ENCODE measurements around the gene ARL4C.

DNA sequence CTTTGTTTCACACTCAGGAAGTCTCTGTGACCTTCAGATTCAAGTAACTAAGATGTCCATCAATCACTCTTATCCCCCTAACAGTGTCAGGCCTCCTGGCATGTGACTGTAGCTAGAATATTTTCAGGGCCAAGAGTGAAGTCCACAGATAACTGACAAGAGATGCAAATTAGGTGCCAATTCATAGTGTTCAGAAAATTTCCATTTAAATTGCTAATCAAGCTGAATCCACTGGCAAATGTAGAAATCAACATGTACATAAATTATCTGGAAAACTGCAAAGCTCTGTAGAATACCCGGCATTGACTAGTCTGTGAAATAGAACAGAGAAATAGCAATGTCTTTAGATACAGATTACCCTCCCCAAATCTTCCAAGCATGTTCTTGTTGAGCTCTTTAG lies 38.6 kb upstream of the ARL4C start:
- TF ChIP-seq POLR2A (IDR thresholded peaks at IDR 0.05), result no peak
- TF ChIP-seq, protein P1, sequence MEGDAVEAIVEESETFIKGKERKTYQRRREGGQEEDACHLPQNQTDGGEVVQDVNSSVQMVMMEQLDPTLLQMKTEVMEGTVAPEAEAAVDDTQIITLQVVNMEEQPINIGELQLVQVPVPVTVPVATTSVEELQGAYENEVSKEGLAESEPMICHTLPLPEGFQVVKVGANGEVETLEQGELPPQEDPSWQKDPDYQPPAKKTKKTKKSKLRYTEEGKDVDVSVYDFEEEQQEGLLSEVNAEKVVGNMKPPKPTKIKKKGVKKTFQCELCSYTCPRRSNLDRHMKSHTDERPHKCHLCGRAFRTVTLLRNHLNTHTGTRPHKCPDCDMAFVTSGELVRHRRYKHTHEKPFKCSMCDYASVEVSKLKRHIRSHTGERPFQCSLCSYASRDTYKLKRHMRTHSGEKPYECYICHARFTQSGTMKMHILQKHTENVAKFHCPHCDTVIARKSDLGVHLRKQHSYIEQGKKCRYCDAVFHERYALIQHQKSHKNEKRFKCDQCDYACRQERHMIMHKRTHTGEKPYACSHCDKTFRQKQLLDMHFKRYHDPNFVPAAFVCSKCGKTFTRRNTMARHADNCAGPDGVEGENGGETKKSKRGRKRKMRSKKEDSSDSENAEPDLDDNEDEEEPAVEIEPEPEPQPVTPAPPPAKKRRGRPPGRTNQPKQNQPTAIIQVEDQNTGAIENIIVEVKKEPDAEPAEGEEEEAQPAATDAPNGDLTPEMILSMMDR (IDR thresholded peaks at IDR 0.05), result no peak

Measured in adrenal gland (tissue), 5 donors.